Stimulated activated naive CD8-positive, alpha-beta T cell treated with anti-CD3 and anti-CD28 coated beads, Interleukin-15, Interleukin-2, amounts not matched to agents 100 ng/mL and 50 ng/mL, for 24 hours (primary cell): Measurements from ENCODE around the gene AUTS2.

Experiments
- H3K27ac Mint-ChIP-seq: one replicate; pipeline ENCODE4 v1.8.0; 2021; ENCODE audit warnings: mild to moderate bottlenecking, mixed read lengths
- H3K27me3 Mint-ChIP-seq: one replicate; pipeline ENCODE4 v1.8.0; 2021; ENCODE audit warnings: mixed read lengths
- H3K36me3 Mint-ChIP-seq: one replicate; pipeline ENCODE4 v1.8.0; 2021; ENCODE audit warnings: low read depth, mixed read lengths
- H3K4me1 Mint-ChIP-seq: one replicate; pipeline ENCODE4 v1.8.0; 2021; ENCODE audit warnings: low read depth, mixed read lengths
- H3K4me3 Mint-ChIP-seq: one replicate; pipeline ENCODE4 v1.8.0; 2021; ENCODE audit warnings: mild to moderate bottlenecking, mixed read lengths
- H3K9me3 Mint-ChIP-seq: one replicate; pipeline ENCODE4 v1.8.0; 2021; ENCODE audit warnings: mixed read lengths

The AUTS2 gene

GRCh38 chr7:70014472-70015177 lies 416.4 kb downstream of the AUTS2 start:
- H3K9me3 Mint-ChIP-seq, result no peaks in the 10 kb centered on the region
- no peak overlapping the region for H3K4me3 Mint-ChIP-seq
- H3K4me1 Mint-ChIP-seq, result no peaks in the 10 kb centered on the region
- no peaks in the 10 kb centered on the region for H3K36me3 Mint-ChIP-seq
- no peak overlapping the region for H3K27ac Mint-ChIP-seq
- H3K27me3 Mint-ChIP-seq, result no peaks in the 10 kb centered on the region

- no peaks in the 10 kb centered on the region for H3K9me3 Mint-ChIP-seq
- H3K4me1 Mint-ChIP-seq, result no peaks in the 10 kb centered on the region
- no peak overlapping the region for H3K27ac Mint-ChIP-seq
- H3K4me3 Mint-ChIP-seq, result no peak overlapping the region
- no peaks in the 10 kb centered on the region for H3K27me3 Mint-ChIP-seq
- no peaks in the 10 kb centered on the region for H3K36me3 Mint-ChIP-seq
Observed at GRCh38 chr7:70015353-70015752, 417.1 kb downstream of the AUTS2 start.

- Mint-ChIP-seq H3K27ac (no peak overlapping the region), H3K9me3 (no peaks in the 10 kb centered on the region), H3K36me3 (no peaks in the 10 kb centered on the region), H3K4me3 (no peak overlapping the region), H3K4me1 (no peaks in the 10 kb centered on the region), H3K27me3 (no peaks in the 10 kb centered on the region)
Observed at GRCh38 chr7:70016044-70016770, 417.9 kb downstream of the AUTS2 start.

- H3K36me3 Mint-ChIP-seq, result no peaks in the 10 kb centered on the region
- H3K4me1 Mint-ChIP-seq, result no peaks in the 10 kb centered on the region
Observed at GRCh38 chr7:70017357-70017756, 419.1 kb downstream of the AUTS2 start.

GRCh38 chr7:70018700-70019099 lies 420.4 kb downstream of the AUTS2 start:
- no peaks in the 10 kb centered on the region for H3K9me3 Mint-ChIP-seq
- H3K36me3 Mint-ChIP-seq, result no peaks in the 10 kb centered on the region
- no peak overlapping the region for H3K27ac Mint-ChIP-seq
- H3K4me1 Mint-ChIP-seq, result no peaks in the 10 kb centered on the region
- H3K4me3 Mint-ChIP-seq, result no peak overlapping the region
- H3K27me3 Mint-ChIP-seq, result no peaks in the 10 kb centered on the region

More at GRCh38 chr7:70017357-70017756, 419.1 kb downstream of the AUTS2 start:
- no peak overlapping the region for H3K27ac Mint-ChIP-seq
- no peaks in the 10 kb centered on the region for H3K9me3 Mint-ChIP-seq
- H3K27me3 Mint-ChIP-seq, result no peaks in the 10 kb centered on the region
- no peak overlapping the region for H3K4me3 Mint-ChIP-seq

- Mint-ChIP-seq H3K27ac (no peak overlapping the region), H3K4me1 (peaks cover 4% of the 10 kb centered on the region), H3K27me3 (no peaks in the 10 kb centered on the region), H3K9me3 (no peaks in the 10 kb centered on the region), H3K4me3 (no peak overlapping the region), H3K36me3 (no peaks in the 10 kb centered on the region)
Observed at GRCh38 chr7:70027867-70028266, 429.6 kb downstream of the AUTS2 start.

GRCh38 chr7:70028620-70029019 lies 430.3 kb downstream of the AUTS2 start:
- Mint-ChIP-seq H3K4me1 (peaks cover 4% of the 10 kb centered on the region), H3K9me3 (no peaks in the 10 kb centered on the region), H3K36me3 (no peaks in the 10 kb centered on the region), H3K27me3 (no peaks in the 10 kb centered on the region), H3K27ac (no peak overlapping the region), H3K4me3 (no peak overlapping the region)

- H3K4me3 Mint-ChIP-seq, result no peak overlapping the region
- H3K36me3 Mint-ChIP-seq, result no peaks in the 10 kb centered on the region
- H3K9me3 Mint-ChIP-seq, result no peaks in the 10 kb centered on the region
- peaks cover 4% of the 10 kb centered on the region for H3K4me1 Mint-ChIP-seq
- no peaks in the 10 kb centered on the region for H3K27me3 Mint-ChIP-seq
- H3K27ac Mint-ChIP-seq, result no peak overlapping the region
Observed at GRCh38 chr7:70029993-70030392, 431.7 kb downstream of the AUTS2 start.

- no peak overlapping the region for H3K27ac Mint-ChIP-seq
- H3K4me1 Mint-ChIP-seq, result peaks cover 4% of the 10 kb centered on the region
- H3K4me3 Mint-ChIP-seq, result no peak overlapping the region
- no peaks in the 10 kb centered on the region for H3K36me3 Mint-ChIP-seq
- H3K27me3 Mint-ChIP-seq, result no peaks in the 10 kb centered on the region
- H3K9me3 Mint-ChIP-seq, result no peaks in the 10 kb centered on the region
Observed at GRCh38 chr7:70030745-70031144, 432.5 kb downstream of the AUTS2 start.

- peaks cover 4% of the 10 kb centered on the region for H3K4me1 Mint-ChIP-seq
Observed at GRCh38 chr7:70031245-70031644, 433.0 kb downstream of the AUTS2 start.

GRCh38 chr7:70032649-70033048 lies 434.4 kb downstream of the AUTS2 start:
- Mint-ChIP-seq H3K9me3 (no peaks in the 10 kb centered on the region), H3K27me3 (no peaks in the 10 kb centered on the region), H3K4me1 (peaks cover 4% of the 10 kb centered on the region), H3K36me3 (no peaks in the 10 kb centered on the region), H3K4me3 (no peak overlapping the region), H3K27ac (no peak overlapping the region)

More at GRCh38 chr7:70031245-70031644, 433.0 kb downstream of the AUTS2 start:
- Mint-ChIP-seq H3K27ac (no peak overlapping the region), H3K9me3 (no peaks in the 10 kb centered on the region), H3K4me3 (no peak overlapping the region), H3K36me3 (no peaks in the 10 kb centered on the region), H3K27me3 (no peaks in the 10 kb centered on the region)

- no peaks in the 10 kb centered on the region for H3K27me3 Mint-ChIP-seq
- no peak overlapping the region for H3K27ac Mint-ChIP-seq
- H3K4me3 Mint-ChIP-seq, result no peak overlapping the region
- H3K36me3 Mint-ChIP-seq, result no peaks in the 10 kb centered on the region
- H3K4me1 Mint-ChIP-seq, result no peaks in the 10 kb centered on the region
- H3K9me3 Mint-ChIP-seq, result no peaks in the 10 kb centered on the region
Observed at GRCh38 chr7:70033226-70033625, 435.0 kb downstream of the AUTS2 start.

- Mint-ChIP-seq H3K27me3 (no peaks in the 10 kb centered on the region), H3K27ac (no peak overlapping the region), H3K4me1 (no peaks in the 10 kb centered on the region), H3K4me3 (no peak overlapping the region), H3K36me3 (no peaks in the 10 kb centered on the region), H3K9me3 (no peaks in the 10 kb centered on the region)
Observed at GRCh38 chr7:70034999-70035398, 436.7 kb downstream of the AUTS2 start.

GRCh38 chr7:70035519-70035918 lies 437.2 kb downstream of the AUTS2 start:
- H3K27ac Mint-ChIP-seq, result no peak overlapping the region
- no peaks in the 10 kb centered on the region for H3K4me1 Mint-ChIP-seq
- no peaks in the 10 kb centered on the region for H3K27me3 Mint-ChIP-seq
- H3K4me3 Mint-ChIP-seq, result no peak overlapping the region
- H3K36me3 Mint-ChIP-seq, result no peaks in the 10 kb centered on the region
- H3K9me3 Mint-ChIP-seq, result no peaks in the 10 kb centered on the region

GRCh38 chr7:70035955-70036354 lies 437.7 kb downstream of the AUTS2 start:
- H3K4me1 Mint-ChIP-seq, result no peaks in the 10 kb centered on the region
- no peak overlapping the region for H3K4me3 Mint-ChIP-seq
- no peaks in the 10 kb centered on the region for H3K36me3 Mint-ChIP-seq
- H3K27me3 Mint-ChIP-seq, result no peaks in the 10 kb centered on the region
- H3K9me3 Mint-ChIP-seq, result no peaks in the 10 kb centered on the region
- H3K27ac Mint-ChIP-seq, result no peak overlapping the region

GRCh38 chr7:70036695-70037094 lies 438.4 kb downstream of the AUTS2 start:
- no peaks in the 10 kb centered on the region for H3K36me3 Mint-ChIP-seq
- H3K27me3 Mint-ChIP-seq, result no peaks in the 10 kb centered on the region
- no peak overlapping the region for H3K27ac Mint-ChIP-seq
- H3K4me3 Mint-ChIP-seq, result no peak overlapping the region
- no peaks in the 10 kb centered on the region for H3K4me1 Mint-ChIP-seq
- H3K9me3 Mint-ChIP-seq, result no peaks in the 10 kb centered on the region
